DOHH2 (cell line): ENCODE results near the gene SLC39A11.
"Not testable (repeated sequence)": the region's sequence is repeated elsewhere in the genome, so short reads cannot be mapped to it uniquely, and the experiment has no call there.

Source experiments
- H3F3A ChIP-seq: fragments of 200-600 bp; sonication (generic), shearing (Covaris generic); 2 replicates; pipeline ENCODE4 v1.6.0; 2016; ENCODE audit warnings: antibody characterized with exemption, mild to moderate bottlenecking; ENCODE audit not compliant: control insufficient read depth, insufficient read depth
- H3K27ac ChIP-seq: fragments of 200-600 bp; sonication (generic); 2 replicates; pipeline ENCODE4 v1.5.1; 2014; ENCODE audit warnings: low read depth, mild to moderate bottlenecking, low read length, moderate library complexity
- H3K27me3 ChIP-seq: fragments of 200-600 bp; sonication (generic); 2 replicates; pipeline ENCODE4 v1.6.1; 2014; ENCODE audit warnings: mild to moderate bottlenecking, low read length, mixed read lengths; ENCODE audit not compliant: control insufficient read depth
- H3K36me3 ChIP-seq: fragments of 200-600 bp; sonication (generic); 2 replicates; pipeline ENCODE4 v1.6.1; 2014; ENCODE audit warnings: mild to moderate bottlenecking, low read length, moderate library complexity, mixed read lengths; ENCODE audit not compliant: control insufficient read depth
- H3K4me1 ChIP-seq: fragments of 200-600 bp; sonication (generic); 2 replicates; pipeline ENCODE4 v1.6.1; 2014; ENCODE audit warnings: mild to moderate bottlenecking, low read length, mixed read lengths; ENCODE audit not compliant: control insufficient read depth
- H3K4me2 ChIP-seq: fragments of 200-600 bp; sonication (generic); 2 replicates; pipeline ENCODE4 v1.6.0; 2014; ENCODE audit warnings: mild to moderate bottlenecking, low read length, moderate library complexity
- H3K4me3 ChIP-seq: fragments of 200-600 bp; sonication (generic); 2 replicates; pipeline ENCODE4 v1.5.1; 2014; ENCODE audit warnings: mild to moderate bottlenecking, low read length, mixed read lengths
- H3K79me2 ChIP-seq: fragments of 200-600 bp; sonication (generic); 2 replicates; pipeline ENCODE4 v1.6.1; 2014; ENCODE audit warnings: mild to moderate bottlenecking, low read length, mixed read lengths; ENCODE audit not compliant: control insufficient read depth
- H3K9me2 ChIP-seq: fragments of 200-600 bp; sonication (generic); replicated peaks from 2 replicates; pipeline ENCODE4 v1.6.1; 2014; ENCODE audit warnings: mild to moderate bottlenecking, low read length, mixed read lengths; ENCODE audit not compliant: control insufficient read depth
- H3K9me3 ChIP-seq: fragments of 200-600 bp; sonication (generic); 2 replicates; pipeline ENCODE4 v1.6.1; 2014; ENCODE audit warnings: antibody characterized with exemption, low read length, mixed read lengths; ENCODE audit not compliant: control insufficient read depth, insufficient read depth
- H4K20me1 ChIP-seq: fragments of 200-600 bp; sonication (generic); 2 replicates; pipeline ENCODE4 v1.6.0; 2014; ENCODE audit warnings: low read depth, mild to moderate bottlenecking, antibody characterized with exemption, low read length, moderate library complexity; ENCODE audit not compliant: control insufficient read depth, insufficient read depth
- CTCF ChIP-seq: fragments of 200-600 bp; sonication (generic); IDR thresholded peaks from one replicate; pipeline ENCODE4 v1.5.1; 2014; ENCODE audit warnings: antibody characterized with exemption, mild to moderate bottlenecking, low read depth, low read length; ENCODE audit not compliant: poor library complexity, severe bottlenecking
- EZH2phosphoT487 ChIP-seq: fragments of 200-600 bp; sonication (generic); IDR thresholded peaks from 2 replicates; pipeline ENCODE4 v1.6.1; 2017; ENCODE audit warnings: borderline replicate concordance, mild to moderate bottlenecking, antibody characterized with exemption, low read length, moderate library complexity, mixed read lengths

The SLC39A11 gene

GRCh38 chr17:73003487-73003886, 89.0 kb downstream of the SLC39A11 start:
- H3K79me2 ChIP-seq, result no peaks in the 10 kb centered on the region
- H3K36me3 ChIP-seq, result no peaks in the 10 kb centered on the region
- TF ChIP-seq CTCF (no peak), EZH2phosphoT487 (no peak)
- no peaks in the 10 kb centered on the region for H3K9me3 ChIP-seq
- H3K27me3 ChIP-seq, result no peaks in the 10 kb centered on the region
- no peak overlapping the region for H3K4me3 ChIP-seq
- no peaks in the 10 kb centered on the region for H3K9me2 ChIP-seq
- H3K4me2 ChIP-seq, result no peak overlapping the region
- H4K20me1 ChIP-seq, result no peaks in the 10 kb centered on the region
- H3K27ac ChIP-seq, result no peak overlapping the region
- H3F3A ChIP-seq, result no peaks in the 10 kb centered on the region
- no peaks in the 10 kb centered on the region for H3K4me1 ChIP-seq

GRCh38 chr17:73000832-73001231, 91.7 kb downstream of the SLC39A11 start:
- Histone ChIP-seq H4K20me1 (no peaks in the 10 kb centered on the region), H3K9me3 (no peaks in the 10 kb centered on the region), H3K4me2 (no peak overlapping the region), H3K9me2 (no peaks in the 10 kb centered on the region), H3F3A (no peaks in the 10 kb centered on the region), H3K36me3 (no peaks in the 10 kb centered on the region), H3K4me3 (no peak overlapping the region), H3K27me3 (no peaks in the 10 kb centered on the region), H3K79me2 (no peaks in the 10 kb centered on the region), H3K27ac (no peak overlapping the region), H3K4me1 (no peaks in the 10 kb centered on the region)
- TF ChIP-seq EZH2phosphoT487 (no peak), CTCF (no peak)

- not testable (repeated sequence) for H3K36me3 ChIP-seq, H4K20me1 ChIP-seq, H3F3A ChIP-seq, H3K27me3 ChIP-seq, H3K4me3 ChIP-seq, H3K27ac ChIP-seq, H3K9me3 ChIP-seq, H3K4me2 ChIP-seq, H3K4me1 ChIP-seq, H3K9me2 ChIP-seq, H3K79me2 ChIP-seq
These were observed 93.0 kb downstream of the SLC39A11 start for GRCh38 chr17:72999474-72999873.

GRCh38 chr17:72998343-72998742, 94.1 kb downstream of the SLC39A11 start:
- no peaks in the 10 kb centered on the region for H3K36me3 ChIP-seq

More at GRCh38 chr17:72998343-72998742, 94.1 kb downstream of the SLC39A11 start:
- Histone ChIP-seq H3K4me3 (no peak overlapping the region), H3K27me3 (no peaks in the 10 kb centered on the region), H3K27ac (no peak overlapping the region), H3F3A (no peaks in the 10 kb centered on the region), H3K9me2 (no peaks in the 10 kb centered on the region), H3K4me1 (no peaks in the 10 kb centered on the region), H3K79me2 (no peaks in the 10 kb centered on the region), H3K9me3 (no peaks in the 10 kb centered on the region), H4K20me1 (no peaks in the 10 kb centered on the region), H3K4me2 (no peak overlapping the region)
- TF ChIP-seq CTCF, result no peak
- TF ChIP-seq EZH2phosphoT487, result no peak
